ENCODE data around the gene TRAF3IP1.

GRCh38 chr2:238370094-238370822 is 49.9 kb downstream of the TRAF3IP1 start:
- TF ChIP-seq CTCF (conservative IDR thresholded peaks at IDR 0.05 in 1 of 2, IDR thresholded peaks at IDR 0.05 in 1 of 2; ENCODE audit: low read depth in 1 of 2, low read length in 2 of 2): no peak
- no peak for TF ChIP-seq EZH2 (IDR thresholded peaks at IDR 0.05; ENCODE audit: low read length, missing control alignments)
